ENCODE measurements around the gene SRMS. TPM values are rescaled to one million over a fixed set of nuclear protein-coding genes. Genes with fewer than 3 reads are reported as not detected.

The SRMS gene
- total RNA-seq, 4 donors from 2014 or later = not detected

DNA sequence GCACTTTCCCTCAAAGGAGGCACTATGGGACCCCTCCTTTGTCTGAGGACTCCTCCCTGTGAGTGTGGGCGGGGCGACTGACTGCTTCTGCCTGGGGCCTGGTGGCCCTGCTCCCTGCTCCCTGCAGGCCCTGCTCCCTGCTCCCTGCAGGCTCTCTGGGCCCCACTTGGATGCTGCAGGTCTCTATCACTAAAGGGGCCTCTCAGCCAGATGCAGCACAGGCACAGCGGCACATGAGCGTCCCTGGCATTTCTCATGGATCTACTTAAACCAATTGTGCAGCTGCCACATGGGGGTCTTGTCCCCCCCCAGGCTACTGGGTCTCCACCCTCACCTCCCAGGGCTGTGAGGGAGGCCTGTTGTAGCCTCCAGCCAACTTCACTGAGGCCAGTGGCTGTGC is 56.5 kb downstream of the SRMS start:
- no peak for DNase-seq
- no peaks in the 10 kb centered on the region for H3K36me3 ChIP-seq
- no peak overlapping the region for H3K27ac ChIP-seq
- peaks cover 0 to 12% of the 10 kb centered on the region in 2 donors for H3K27me3 ChIP-seq
- H3K9me3 ChIP-seq = no peaks in the 10 kb centered on the region
- H3K4me1 ChIP-seq = peaks cover 0 to 3% of the 10 kb centered on the region in 2 donors
- intact Hi-C loops (cut with DNase I; ENCODE audit: low total_unique reads) = no loop called here
- no peak overlapping the region for H3K4me3 ChIP-seq
- no peak for TF ChIP-seq POLR2A (IDR thresholded peaks at IDR 0.05)
- TF ChIP-seq, protein P1, sequence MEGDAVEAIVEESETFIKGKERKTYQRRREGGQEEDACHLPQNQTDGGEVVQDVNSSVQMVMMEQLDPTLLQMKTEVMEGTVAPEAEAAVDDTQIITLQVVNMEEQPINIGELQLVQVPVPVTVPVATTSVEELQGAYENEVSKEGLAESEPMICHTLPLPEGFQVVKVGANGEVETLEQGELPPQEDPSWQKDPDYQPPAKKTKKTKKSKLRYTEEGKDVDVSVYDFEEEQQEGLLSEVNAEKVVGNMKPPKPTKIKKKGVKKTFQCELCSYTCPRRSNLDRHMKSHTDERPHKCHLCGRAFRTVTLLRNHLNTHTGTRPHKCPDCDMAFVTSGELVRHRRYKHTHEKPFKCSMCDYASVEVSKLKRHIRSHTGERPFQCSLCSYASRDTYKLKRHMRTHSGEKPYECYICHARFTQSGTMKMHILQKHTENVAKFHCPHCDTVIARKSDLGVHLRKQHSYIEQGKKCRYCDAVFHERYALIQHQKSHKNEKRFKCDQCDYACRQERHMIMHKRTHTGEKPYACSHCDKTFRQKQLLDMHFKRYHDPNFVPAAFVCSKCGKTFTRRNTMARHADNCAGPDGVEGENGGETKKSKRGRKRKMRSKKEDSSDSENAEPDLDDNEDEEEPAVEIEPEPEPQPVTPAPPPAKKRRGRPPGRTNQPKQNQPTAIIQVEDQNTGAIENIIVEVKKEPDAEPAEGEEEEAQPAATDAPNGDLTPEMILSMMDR (IDR thresholded peaks at IDR 0.05) = no peak

Other genes with a start within 250 kb of the SRMS start
- 1 to 10 TPM in 1 of 4 donors, under 1 TPM in 1, not detected in 2; 0.21 to 1.5 TPM for gene CHRNA4, start 186.4 kb downstream of the SRMS start, total RNA-seq
- gene KCNQ2, start 75.1 kb downstream of the SRMS start, total RNA-seq = 1 to 10 TPM in 2 of 4 donors, not detected in 2; 1.2 to 4.9 TPM
- gene EEF1A2, start 48.7 kb downstream of the SRMS start, total RNA-seq = 1 to 10 TPM in 2 of 4 donors, not detected in 2; 1.1 to 1.5 TPM
- gene PPDPF, start 27.0 kb downstream of the SRMS start, total RNA-seq = 100 to 1,000 TPM in 2 of 4 donors, 10 to 100 TPM in 2; 35.8 to 200 (median 88.6) TPM
- under 1 TPM in 2 of 4 donors, not detected in 2; under 0.01 TPM for gene PTK6, start 10.4 kb downstream of the SRMS start, total RNA-seq
- gene FNDC11, start 6.4 kb upstream of the SRMS start, total RNA-seq = under 1 TPM in 2 of 4 donors, not detected in 2; 0.34 to 0.69 TPM
- 10 to 100 TPM in 3 of 4 donors, 1 to 10 TPM in 1; 3.5 to 41.9 (median 22.1) TPM for gene HELZ2, start 26.5 kb upstream of the SRMS start, total RNA-seq
- gene GMEB2, start 79.4 kb upstream of the SRMS start, total RNA-seq = 10 to 100 TPM in 2 of 4 donors, 1 to 10 TPM in 2; 2.1 to 24.8 (median 11.5) TPM
- 10 to 100 TPM in 3 of 4 donors, 1 to 10 TPM in 1; 9.2 to 30.5 (median 20.9) TPM for gene STMN3, start 105.7 kb upstream of the SRMS start, total RNA-seq
- 10 to 100 TPM; 17.4 to 56.5 (median 26.6) TPM for gene RTEL1, start 110.6 kb upstream of the SRMS start, total RNA-seq
- gene TNFRSF6B, start 148.9 kb upstream of the SRMS start, total RNA-seq = 1 to 10 TPM in 1 of 4 donors, under 1 TPM in 1, not detected in 2; 0.83 to 4.1 TPM
- 10 to 100 TPM; 26.1 to 59.8 (median 33.5) TPM for gene ARFRP1, start 160.2 kb upstream of the SRMS start, total RNA-seq
- 10 to 100 TPM in 3 of 4 donors, 1 to 10 TPM in 1; 1.5 to 37.9 (median 15.3) TPM for gene ZGPAT, start 160.3 kb upstream of the SRMS start, total RNA-seq
- 10 to 100 TPM in 1 of 4 donors, 1 to 10 TPM in 3; 2.6 to 10.5 (median 8.4) TPM for gene LIME1, start 188.9 kb upstream of the SRMS start, total RNA-seq
- 100 to 1,000 TPM in 1 of 4 donors, 10 to 100 TPM in 3; 10.5 to 120 (median 41.0) TPM for gene SLC2A4RG, start 192.0 kb upstream of the SRMS start, total RNA-seq